Measurements from ENCODE around the gene GMDS.

GRCh38 chr6:1597121-1597744 is 648.2 kb downstream of the GMDS start:
- TF ChIP-seq POLR2A (IDR thresholded peaks at IDR 0.05) (no peak), CTCF (IDR thresholded peaks at IDR 0.05) (no peak)
